ENCODE measurements around the gene SAXO1.
"Not testable (repeated sequence)": the region's sequence is repeated elsewhere in the genome, so short reads cannot be mapped to it uniquely, and the experiment has no call there.

SAXO1 gene

GRCh38 chr9:18999173-18999785 is 33.7 kb downstream of the SAXO1 start:
- DNase-seq = no peak

GRCh38 chr9:18997151-18997550 is 35.9 kb downstream of the SAXO1 start:
- no peak for DNase-seq

GRCh38 chr9:18996211-18996610 is 36.8 kb downstream of the SAXO1 start:
- DNase-seq = no peak

GRCh38 chr9:18994263-18994916 is 38.6 kb downstream of the SAXO1 start:
- no peak for DNase-seq

- not testable (repeated sequence) for DNase-seq
These were observed 41.8 kb downstream of the SAXO1 start for GRCh38 chr9:18991197-18991596.

- no peak for DNase-seq
These were observed 42.5 kb downstream of the SAXO1 start for GRCh38 chr9:18990494-18990893.

- DNase-seq = no peak
These were observed 43.1 kb downstream of the SAXO1 start for GRCh38 chr9:18989865-18990264.

- DNase-seq = no peak
These were observed 43.9 kb downstream of the SAXO1 start for GRCh38 chr9:18989097-18989496.

- no peak for DNase-seq
These were observed 45.0 kb downstream of the SAXO1 start for GRCh38 chr9:18988003-18988402.

- DNase-seq = no peak
These were observed 47.0 kb downstream of the SAXO1 start for GRCh38 chr9:18985996-18986395.

GRCh38 chr9:18985464-18985951 is 47.5 kb downstream of the SAXO1 start:
- DNase-seq = no peak

- no peak for DNase-seq
These were observed 50.8 kb downstream of the SAXO1 start for GRCh38 chr9:18982262-18982620.

GRCh38 chr9:18981476-18982261 is 51.3 kb downstream of the SAXO1 start:
- no peak for DNase-seq

GRCh38 chr9:18980189-18980588 is 52.8 kb downstream of the SAXO1 start:
- no peak for DNase-seq

- no peak for DNase-seq
These were observed 53.6 kb downstream of the SAXO1 start for GRCh38 chr9:18979367-18979766.

- no peak for DNase-seq
These were observed 54.8 kb downstream of the SAXO1 start for GRCh38 chr9:18978188-18978587.

- no peak for DNase-seq
These were observed 56.1 kb downstream of the SAXO1 start for GRCh38 chr9:18976709-18977531.

GRCh38 chr9:18976221-18976708 is 56.7 kb downstream of the SAXO1 start:
- DNase-seq = no peak

GRCh38 chr9:18973348-18973747 is 59.7 kb downstream of the SAXO1 start:
- no peak for DNase-seq

- DNase-seq = no peak
These were observed 60.3 kb downstream of the SAXO1 start for GRCh38 chr9:18972675-18973074.

- DNase-seq = no peak
These were observed 61.1 kb downstream of the SAXO1 start for GRCh38 chr9:18971909-18972308.

GRCh38 chr9:18971404-18971803 is 61.6 kb downstream of the SAXO1 start:
- DNase-seq = no peak

- DNase-seq = no peak
These were observed 62.6 kb downstream of the SAXO1 start for GRCh38 chr9:18970393-18970792.
